DND-41 (cell line): ENCODE measurements around the gene ITPR1.

Source experiments
- ATAC-seq: fragments of 200-7000 bp; cut with Tn5 transposase; 3 replicates; pipeline ENCODE4 v1.9.1; 2021; ENCODE audit warnings: low read depth; ENCODE audit not compliant: insufficient read depth
- DNase-seq: peaks from one replicate; pipeline ENCODE4 v3.0.0-alpha.2; 2020
- H2AFZ ChIP-seq: 2 replicates; pipeline ENCODE4 v1.6.0; 2012; ENCODE audit warnings: low read depth, low read length
- H3K27ac ChIP-seq: 2 replicates; pipeline ENCODE4 v1.5.1; 2012; ENCODE audit warnings: low read length, inconsistent platforms
- H3K27me3 ChIP-seq: fragments of 200-600 bp; sonication (generic); 2 replicates; pipeline ENCODE4 v1.6.0; 2012; ENCODE audit warnings: low read length, mild to moderate bottlenecking, inconsistent platforms; ENCODE audit not compliant: insufficient read depth, poor library complexity
- H3K36me3 ChIP-seq: 2 replicates; pipeline ENCODE4 v1.5.1; 2012; ENCODE audit warnings: low read length, inconsistent platforms; ENCODE audit not compliant: insufficient read depth
- H3K4me1 ChIP-seq: 2 replicates; pipeline ENCODE4 v1.5.1; 2012; ENCODE audit warnings: mild to moderate bottlenecking, low read length; ENCODE audit not compliant: insufficient read depth
- H3K4me2 ChIP-seq: 2 replicates; pipeline ENCODE4 v1.6.0; 2012; ENCODE audit warnings: mild to moderate bottlenecking, moderate library complexity, low read length, inconsistent platforms; ENCODE audit not compliant: insufficient read depth
- H3K4me3 ChIP-seq, 2 experiments: fragments of 200-600 bp in 1 of 2; shearing (Covaris generic) in 1 of 2; 2 replicates each; pipeline ENCODE4 v1.5.1; 2012 to 2016; ENCODE audit warnings: inconsistent platforms in 2 of 2, low read length in 2 of 2, mild to moderate bottlenecking in 2 of 2, low read depth in 1 of 2, moderate library complexity in 1 of 2
- H3K79me2 ChIP-seq: 2 replicates; pipeline ENCODE4 v1.6.0; 2012; ENCODE audit warnings: low read length, inconsistent platforms; ENCODE audit not compliant: insufficient read depth
- H3K9ac ChIP-seq: 2 replicates; pipeline ENCODE4 v1.6.0; 2012; ENCODE audit warnings: low read depth, mild to moderate bottlenecking, inconsistent platforms, low read length, moderate library complexity
- H3K9me3 ChIP-seq: 2 replicates; pipeline ENCODE4 v1.5.1; 2012; ENCODE audit warnings: low read length, moderate library complexity, mild to moderate bottlenecking, inconsistent platforms; ENCODE audit not compliant: insufficient read depth, severe bottlenecking
- H4K20me1 ChIP-seq: 2 replicates; pipeline ENCODE4 v1.6.0; 2012; ENCODE audit warnings: low read length; ENCODE audit not compliant: insufficient read depth
- CTCF ChIP-seq: IDR thresholded peaks from 2 replicates; pipeline ENCODE4 v1.5.1; 2012; ENCODE audit warnings: borderline replicate concordance, low read length, moderate library complexity, mild to moderate bottlenecking; ENCODE audit not compliant: poor library complexity, severe bottlenecking; ENCODE audit errors: extremely low read depth
- EZH2 ChIP-seq: IDR thresholded peaks from 3 replicates; pipeline ENCODE4 v1.6.1; 2012; ENCODE audit warnings: borderline replicate concordance, low read depth, mild to moderate bottlenecking, moderate library complexity, low read length, inconsistent platforms; ENCODE audit not compliant: severe bottlenecking

The ITPR1 gene

DNA sequence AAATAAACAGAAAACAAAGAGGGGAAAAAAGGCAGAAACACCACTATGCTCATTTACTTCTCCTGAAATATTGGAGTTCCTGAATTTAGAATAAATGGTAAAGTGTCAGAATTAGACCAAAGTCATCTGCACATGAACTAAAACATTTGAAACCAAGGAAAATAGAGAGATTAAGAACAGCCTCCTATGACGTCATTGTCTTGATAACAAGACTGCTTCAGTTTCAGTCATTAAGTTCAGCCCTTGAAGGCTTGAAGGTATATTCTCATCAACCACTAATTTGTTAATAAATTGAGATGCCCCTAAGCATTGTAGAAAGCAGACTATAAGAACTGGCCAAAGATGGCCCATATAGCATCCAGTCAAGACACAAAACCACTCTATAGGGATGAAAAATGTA is 28.6 kb upstream of the ITPR1 start:
- H4K20me1 ChIP-seq, result no peaks in the 10 kb centered on the region
- TF ChIP-seq CTCF (no peak), EZH2 (no peak)
- no peaks in the 10 kb centered on the region for H3K9me3 ChIP-seq
- H3K36me3 ChIP-seq, result no peaks in the 10 kb centered on the region
- H3K4me1 ChIP-seq, result peaks cover 23% of the 10 kb centered on the region
- ATAC-seq (no peak), DNase-seq (no peak)
- H3K4me3 ChIP-seq, result no peak overlapping the region
- H3K4me2 ChIP-seq, result no peak overlapping the region
- no peaks in the 10 kb centered on the region for H3K27me3 ChIP-seq
- no peak overlapping the region for H3K9ac ChIP-seq
- no peak overlapping the region for H2AFZ ChIP-seq
- peaks cover 7% of the 10 kb centered on the region for H3K79me2 ChIP-seq
- no peak overlapping the region for H3K27ac ChIP-seq

DNA sequence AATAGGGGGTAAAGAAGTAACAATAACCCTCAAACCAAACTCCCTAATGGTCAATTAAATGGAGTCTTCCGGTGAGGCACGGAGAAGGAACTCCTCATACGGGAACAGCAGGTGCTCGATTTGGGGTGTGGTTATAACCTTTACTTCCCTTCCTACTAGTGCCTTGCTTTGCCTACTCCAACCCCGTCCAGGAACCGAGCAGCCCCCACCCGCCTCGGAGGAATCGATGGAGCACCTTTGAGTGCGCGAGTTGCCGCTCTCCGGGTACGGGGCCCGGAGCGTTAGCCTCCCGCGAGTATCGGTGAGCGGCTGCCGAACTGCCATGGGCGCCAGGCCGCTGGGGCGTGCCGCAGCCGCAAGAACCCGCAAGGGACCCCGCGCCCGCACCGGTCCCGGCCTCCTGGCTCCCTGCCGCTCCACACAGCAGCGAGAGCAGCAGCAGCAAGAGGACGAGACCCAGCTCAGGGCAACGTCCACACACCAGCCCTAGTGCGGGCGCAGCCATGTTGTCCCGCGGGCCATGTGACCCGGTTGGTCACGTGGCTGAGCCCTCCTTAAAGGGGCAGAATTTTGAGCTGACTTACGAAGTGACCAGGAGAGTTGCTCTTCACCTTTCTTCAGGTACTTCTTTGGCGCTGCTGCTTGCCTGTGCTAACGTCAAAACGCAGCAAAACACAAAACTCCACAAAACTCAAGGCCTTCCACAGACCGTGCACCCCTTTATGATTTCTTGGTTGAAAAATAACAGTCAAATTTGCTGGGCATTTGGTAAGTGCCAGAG is 26.2 kb upstream of the ITPR1 start, which contains the start of gene SUMF1:
TSS of gene SUMF1 (minus strand) at position 529 of the 781 bp plus-strand sequence. CDS start at position 505, 24 bp downstream.
- peak within 1 kb of the TSS; percentile 98 for H3K4me2 ChIP-seq
- no peak for TF ChIP-seq CTCF
- peaks cover 23% of the 10 kb centered on the region for H3K4me1 ChIP-seq
- H3K9ac ChIP-seq, result peak within 1 kb of the TSS; percentile 80
- peak within 1 kb of the TSS; percentile 83 to 92 for H3K4me3 ChIP-seq
- H3K79me2 ChIP-seq, result peaks cover 7% of the 10 kb centered on the region
- H3K27me3 ChIP-seq, result no peaks in the 10 kb centered on the region
- H2AFZ ChIP-seq, result peak within 1 kb of the TSS; percentile 98
- DNase-seq (peak; percentile 79), ATAC-seq (peak; percentile 98)
- H3K36me3 ChIP-seq, result no peaks in the 10 kb centered on the region
- no peaks in the 10 kb centered on the region for H3K9me3 ChIP-seq
- H4K20me1 ChIP-seq, result no peaks in the 10 kb centered on the region
- H3K27ac ChIP-seq, result peak within 1 kb of the TSS; percentile 81

DNA sequence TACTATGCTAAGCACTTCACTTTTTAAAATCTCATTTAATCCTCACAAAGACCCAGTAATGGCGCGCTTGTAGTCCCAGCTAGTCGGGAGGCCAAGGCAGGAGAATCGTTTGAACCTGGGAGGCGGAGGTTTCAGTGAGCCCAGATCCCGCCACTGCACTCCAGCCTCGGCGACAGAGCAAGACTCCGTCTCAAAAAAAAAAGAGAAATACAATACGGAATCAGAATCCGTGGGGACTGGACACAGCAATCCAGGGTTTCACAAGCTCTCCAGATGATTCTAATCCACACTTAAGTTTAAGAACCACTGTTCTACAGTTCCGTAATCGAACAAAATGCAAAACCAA is 25.7 kb upstream of the ITPR1 start:
- Histone ChIP-seq H3K4me2 (peak overlapping the region; percentile 98), H3K4me3 (peak overlapping the region; percentile 83 to 92), H3K27ac (peak overlapping the region; percentile 81), H4K20me1 (no peaks in the 10 kb centered on the region), H2AFZ (peak overlapping the region; percentile 98), H3K4me1 (peaks cover 23% of the 10 kb centered on the region), H3K9me3 (no peaks in the 10 kb centered on the region), H3K27me3 (peaks cover under 1% of the 10 kb centered on the region), H3K36me3 (no peaks in the 10 kb centered on the region), H3K79me2 (peaks cover 7% of the 10 kb centered on the region), H3K9ac (peak overlapping the region; percentile 80)
- ATAC-seq, result no peak
- no peak for TF ChIP-seq EZH2
- no peak for TF ChIP-seq CTCF
- no peak for DNase-seq
